HepG2 (cell line): ENCODE results near the gene KCNJ14. TPM values are rescaled to one million over a fixed set of nuclear protein-coding genes. Genes with fewer than 3 reads are reported as not detected.

Source experiments
- CTCF ChIP-seq: sonication (generic); formaldehyde crosslinking; IDR thresholded peaks from 2 replicates; pipeline ENCODE4 v1.5.0; 2020; ENCODE audit warnings: mild to moderate bottlenecking, missing genetic modification reagents, moderate library complexity
- EED ChIP-seq: sonication (generic); formaldehyde crosslinking; IDR thresholded peaks from 2 replicates; pipeline ENCODE4 v1.5.0; 2020; ENCODE audit warnings: mild to moderate bottlenecking, missing genetic modification reagents
- HNF1B ChIP-seq: sonication (generic); formaldehyde crosslinking; IDR thresholded peaks from 2 replicates; pipeline ENCODE4 v1.5.1; 2020; ENCODE audit warnings: mild to moderate bottlenecking, moderate library complexity, missing genetic modification reagents
- IKZF4 ChIP-seq: sonication (generic); formaldehyde crosslinking; IDR thresholded peaks from 2 replicates; pipeline ENCODE4 v1.5.1; 2020; ENCODE audit warnings: borderline replicate concordance, mild to moderate bottlenecking, low read depth, missing genetic modification reagents; ENCODE audit errors: not compliant biosample characterization
- KLF9 ChIP-seq: IDR thresholded peaks from 2 replicates; pipeline ENCODE4 v1.6.1; 2016; ENCODE audit warnings: low read depth
- MNT ChIP-seq: fragments of 450-650 bp; IDR thresholded peaks from 2 replicates; pipeline ENCODE4 v1.6.1; 2016
- REST ChIP-seq, 2 experiments: IDR thresholded peaks; 2 replicates each; pipeline ENCODE4 v1.6.1; 2011 to 2012; ENCODE audit warnings: low read length in 2 of 2, borderline replicate concordance in 1 of 2, low read depth in 1 of 2, mild to moderate bottlenecking in 1 of 2, moderate library complexity in 1 of 2
- SMC3 ChIP-seq: IDR thresholded peaks from 2 replicates; pipeline ENCODE4 v1.6.1; 2011; ENCODE audit warnings: low read length, improper control_type of control experiment
- TBL1XR1 ChIP-seq: fragments of 150-350 bp; IDR thresholded peaks from 2 replicates; pipeline ENCODE4 v1.6.1; 2014; ENCODE audit warnings: borderline replicate concordance, low read length; ENCODE audit not compliant: partially characterized antibody
- TBX2 ChIP-seq: sonication (generic); formaldehyde crosslinking; IDR thresholded peaks from 2 replicates; pipeline ENCODE4 v1.5.0; 2020; ENCODE audit warnings: missing genetic modification reagents, mild to moderate bottlenecking, borderline replicate concordance
- USF2 ChIP-seq, 2 experiments: sonication (generic) in 1 of 2; formaldehyde crosslinking in 1 of 2; IDR thresholded peaks; 2 replicates each; pipeline versions ENCODE4 v1.5.1 to v1.6.1; 2011 to 2020; ENCODE audit warnings: borderline replicate concordance in 1 of 2, low read depth in 1 of 2, low read length in 1 of 2, mild to moderate bottlenecking in 1 of 2, missing genetic modification reagents in 1 of 2, moderate library complexity in 1 of 2
- ZBTB43 ChIP-seq: sonication (generic); formaldehyde crosslinking; conservative IDR thresholded peaks from 2 replicates; pipeline ENCODE4 v1.4.0; 2020; ENCODE audit warnings: missing genetic modification reagents
- ZGPAT ChIP-seq: IDR thresholded peaks from 2 replicates; pipeline ENCODE4 v1.6.1; 2016; ENCODE audit warnings: mild to moderate bottlenecking
- ZNF143 ChIP-seq: sonication (generic); formaldehyde crosslinking; IDR thresholded peaks from 2 replicates; pipeline ENCODE4 v1.4.0; 2020; ENCODE audit warnings: missing genetic modification reagents
- polyA plus RNA-seq, 8 experiments: library from polyadenylated mRNA; depleted of rRNA in 3 of 8; stranded (reverse) in 7 of 8; unstranded in 1 of 8; fragments of >200 nt; fragmentation: Illumina TruSeq in 4 of 8; extraction: Trizol in 4 of 8; gene quantifications; 2 replicates each; pipeline versions ENCODE4 v1.2.1 to v1.2.3, GENCODE V29; 2011 to 2016; ENCODE audit warnings: low read depth in 4 of 8, missing spikeins in 1 of 8, mixed read lengths in 1 of 8; ENCODE audit not compliant: insufficient read depth in 1 of 8
- total RNA-seq, 5 experiments: library from RNA; depleted of rRNA; stranded (reverse); fragments of >200 nt; fragmentation: Illumina TruSeq; extraction: Trizol; gene quantifications; 2 replicates each; pipeline ENCODE4 v1.2.3, GENCODE V29; 2016; ENCODE audit warnings: low read depth in 1 of 5

The KCNJ14 gene
- total and polyA plus RNA-seq, 2 of the 13 experiments (the other 11 are each of a cell fraction or from before 2014, with no cell fraction given): 0.20 to 0.51 TPM

- TF ChIP-seq REST (IDR thresholded peaks at IDR 0.05; ENCODE audit: borderline replicate concordance in 1 of 2, low read depth in 1 of 2, low read length in 2 of 2): peak; percentile 18 to 77
- TF ChIP-seq SMC3: no peak
- no peak for TF ChIP-seq ZBTB43 (CRISPR knock-in tag)
- TF ChIP-seq USF2 (IDR thresholded peaks at IDR 0.05; ENCODE audit: low read depth, low read length): peak; percentile 31; the same call in 1 of the 2 replicates
- TF ChIP-seq USF2 (CRISPR knock-in tag; IDR thresholded peaks at IDR 0.05; ENCODE audit: borderline replicate concordance): no peak
- no peak for TF ChIP-seq KLF9 (CRISPR knock-in tag)
- no peak for TF ChIP-seq IKZF4 (CRISPR knock-in tag)
- TF ChIP-seq TBL1XR1: no peak
- TF ChIP-seq ZGPAT (CRISPR knock-in tag): peak; percentile 32; the same call in 1 of the 2 replicates
- no peak for TF ChIP-seq ZNF143 (CRISPR knock-in tag)
- no peak for TF ChIP-seq HNF1B (CRISPR knock-in tag)
- no peak for TF ChIP-seq CTCF (CRISPR knock-in tag)
- TF ChIP-seq MNT: 0 out of 2 replicates have a peak, but pooled peaks have one; percentile 34
- peak; percentile 41; the same call in 1 of the 2 replicates for TF ChIP-seq TBX2 (CRISPR knock-in tag)
- no peak for TF ChIP-seq EED (CRISPR knock-in tag)
Measured at GRCh38 chr19:48417421-48417820, 38.0 kb upstream of the KCNJ14 start (continued).
